AG04450 (cell line): ENCODE results near the gene OPA3. TPM values are rescaled to one million over a fixed set of nuclear protein-coding genes. Genes with fewer than 3 reads are reported as not detected.
A peak's percentile ranks its signal among the peaks of the same experiment; 100 is the strongest.

Experiments
- CTCF ChIA-PET: fragments of 300-600, 350-600 bp; formaldehyde crosslinking; extraction: SDS; loops from one replicate; lab custom pipeline; 2022; ENCODE audit warnings: antibody characterized with exemption, inconsistent platforms; lab: Charles Lee
- POLR2A ChIA-PET: fragments of 350-600 bp; formaldehyde crosslinking; extraction: SDS; loops from one replicate; lab custom pipeline; 2021; ENCODE audit warnings: antibody characterized with exemption, inconsistent platforms; lab: Yijun Ruan, JAX
- DNase-seq: peaks from one replicate; pipeline ENCODE4 v3.0.0-alpha.2; 2011; ENCODE audit warnings: low read depth, low spot score
- H3K27ac ChIP-seq: one replicate; pipeline ENCODE4 v1.5.1; 2012; ENCODE audit warnings: low read depth, low read length, control low read depth
- H3K27me3 ChIP-seq: one replicate; pipeline ENCODE4 v1.6.0; 2012; ENCODE audit warnings: low read length; ENCODE audit not compliant: control insufficient read depth, insufficient read depth
- H3K4me3 ChIP-seq: 2 replicates; pipeline ENCODE4 v1.5.1; 2011; ENCODE audit warnings: mild to moderate bottlenecking, low read depth, low read length, control low read depth
- H3K9me3 ChIP-seq: 2 replicates; pipeline ENCODE4 v1.5.1; 2012; ENCODE audit warnings: low read length; ENCODE audit not compliant: control insufficient read depth, insufficient read depth
- CTCF ChIP-seq: IDR thresholded peaks from 2 replicates; pipeline ENCODE4 v1.5.1; 2011; ENCODE audit warnings: low read depth, low read length, control low read depth, inconsistent platforms
- polyA plus RNA-seq: library from polyadenylated mRNA; depleted of rRNA; stranded (reverse); fragments of >200 nt; gene quantifications from 2 replicates; pipeline ENCODE4 v1.2.3, GENCODE V29; 2011

The OPA3 gene
- polyA plus RNA-seq, 1 experiment = 12.2 TPM

- POLR2A ChIA-PET = interaction anchor here (0.6 kb wide), 1 partner anchor 159 kb away, joined by 3 read pairs; no protein-coding TSS in a partner anchor
- Histone ChIP-seq H3K27ac (peak overlapping the region; percentile 21), H3K27me3 (no peaks in the 10 kb centered on the region), H3K4me3 (no peak overlapping the region), H3K9me3 (peaks cover under 1% of the 10 kb centered on the region; the same call in 1 of the 2 replicates)
- peak; percentile 90 for TF ChIP-seq CTCF
- CTCF ChIA-PET = interaction anchor here (0.7 to 1.2 kb wide), 3 partner anchors 84 to 277 kb away, joined by 4 to 7 read pairs (median 4); no protein-coding TSS in a partner anchor
- DNase-seq = peak; percentile 61
Observed at GRCh38 chr19:45523642-45524256, 60.9 kb downstream of the OPA3 start.

GRCh38 chr19:45522010-45522941 lies 62.3 kb downstream of the OPA3 start:
- no peak for TF ChIP-seq CTCF
- CTCF ChIA-PET = interaction anchor here (0.6 kb wide), 1 partner anchor 83 kb away, joined by 3 read pairs; no protein-coding TSS in a partner anchor
- POLR2A ChIA-PET = no interaction called here

GRCh38 chr19:45518469-45518826 lies 66.2 kb downstream of the OPA3 start:
- ChIA-PET CTCF (no interaction called here), POLR2A (no interaction called here)
- no peak overlapping the region for H3K27ac ChIP-seq

More at GRCh38 chr19:45522010-45522941, 62.3 kb downstream of the OPA3 start:
- Histone ChIP-seq H3K4me3 (no peak overlapping the region), H3K9me3 (no peaks in the 10 kb centered on the region), H3K27me3 (no peaks in the 10 kb centered on the region), H3K27ac (peak overlapping the region; percentile 31)
- DNase-seq = no peak

GRCh38 chr19:45517641-45518468 lies 66.7 kb downstream of the OPA3 start:
- ChIA-PET POLR2A (no interaction called here), CTCF (no interaction called here)
- TF ChIP-seq CTCF = no peak
- H3K27me3 ChIP-seq = no peaks in the 10 kb centered on the region
- DNase-seq = no peak
- H3K27ac ChIP-seq = peak overlapping the region; percentile 21
- no peak overlapping the region for H3K4me3 ChIP-seq
- H3K9me3 ChIP-seq = no peaks in the 10 kb centered on the region

More at GRCh38 chr19:45518469-45518826, 66.2 kb downstream of the OPA3 start:
- Histone ChIP-seq H3K9me3 (no peaks in the 10 kb centered on the region), H3K27me3 (no peaks in the 10 kb centered on the region), H3K4me3 (no peak overlapping the region)
- TF ChIP-seq CTCF = no peak
- DNase-seq = no peak
